ENCODE measurements around the gene C9orf43. TPM values are rescaled to one million over a fixed set of nuclear protein-coding genes. Genes with fewer than 3 reads are reported as not detected.
"Not testable (repeated sequence)": the region's sequence is repeated elsewhere in the genome, so short reads cannot be mapped to it uniquely, and the experiment has no call there.

The C9orf43 gene
- total and polyA plus RNA-seq, 9 of the 15 experiments (the other 6 are each of a cell fraction or from before 2014, with no cell fraction given), result 0.21 to 0.58 (median 0.33) TPM

GRCh38 chr9:113406873-113407511, 3.6 kb upstream of the C9orf43 start (continued):
- TF ChIP-seq FOXK2 (conservative IDR thresholded peaks at IDR 0.05 in 1 of 2, IDR thresholded peaks at IDR 0.05 in 1 of 2; ENCODE audit: low read depth in 2 of 2) (peak; percentile 95 to 97), POLR2B (IDR thresholded peaks at IDR 0.05; ENCODE audit: low read depth, partially characterized antibody) (peak; percentile 57), TFAP4 (CRISPR knock-in tag; IDR thresholded peaks at IDR 0.05; ENCODE audit: borderline replicate concordance) (0 out of 2 replicates have a peak, but pooled peaks have one; percentile 7), KLF16 (IDR thresholded peaks at IDR 0.05) (0 out of 2 replicates have a peak, but pooled peaks have one; percentile 41), ZNF384 (IDR thresholded peaks at IDR 0.05; ENCODE audit: low read depth, low read length) (peak; percentile 75), FOXA3 (CRISPR knock-in tag; conservative IDR thresholded peaks at IDR 0.05 in 1 of 2, IDR thresholded peaks at IDR 0.05 in 1 of 2) (peak; percentile 69 to 87), HDGF (IDR thresholded peaks at IDR 0.05) (peak; percentile 80; the same call in 1 of the 2 replicates), ZNF24 (IDR thresholded peaks at IDR 0.05) (peak; percentile 63; the same call in 1 of the 2 replicates), CREM (IDR thresholded peaks at IDR 0.05; ENCODE audit: low read depth) (peak; percentile 10; the same call in 1 of the 2 replicates), CC2D1A (IDR thresholded peaks at IDR 0.05) (peak; percentile 64; the same call in 1 of the 2 replicates), SMARCA4 (IDR thresholded peaks at IDR 0.05) (0 out of 2 replicates have a peak, but pooled peaks have one; percentile 12), DEAF1 (CRISPR knock-in tag; IDR thresholded peaks at IDR 0.05) (peak; percentile 79), LCOR (CRISPR knock-in tag; IDR thresholded peaks at IDR 0.05) (0 out of 2 replicates have a peak, but pooled peaks have one; percentile 39), MNT (conservative IDR thresholded peaks at IDR 0.05) (0 out of 4 replicates have a peak, but pooled peaks of 1 of the 2 experiments have one; percentile 29), JUND (IDR thresholded peaks at IDR 0.05; ENCODE audit: borderline replicate concordance, low read depth, low read length) (peak; percentile 29; the same call in 1 of the 2 replicates), POLR2A (conservative IDR thresholded peaks at IDR 0.05) (peak; percentile 45; the same call in 1 of the 2 replicates), RB1 (IDR thresholded peaks at IDR 0.05; ENCODE audit: low read depth) (peak; percentile 14; the same call in 1 of the 2 replicates), ARID2 (IDR thresholded peaks at IDR 0.05) (peak; percentile 88), SUPT5H (IDR thresholded peaks at IDR 0.05) (0 out of 2 replicates have a peak, but pooled peaks have one; percentile 34), RAD21 (CRISPR knock-in tag; conservative IDR thresholded peaks at IDR 0.05 in 1 of 2, IDR thresholded peaks at IDR 0.05 in 1 of 2) (peak; percentile 92 to 94)
- TF ChIP-seq, protein P1, sequence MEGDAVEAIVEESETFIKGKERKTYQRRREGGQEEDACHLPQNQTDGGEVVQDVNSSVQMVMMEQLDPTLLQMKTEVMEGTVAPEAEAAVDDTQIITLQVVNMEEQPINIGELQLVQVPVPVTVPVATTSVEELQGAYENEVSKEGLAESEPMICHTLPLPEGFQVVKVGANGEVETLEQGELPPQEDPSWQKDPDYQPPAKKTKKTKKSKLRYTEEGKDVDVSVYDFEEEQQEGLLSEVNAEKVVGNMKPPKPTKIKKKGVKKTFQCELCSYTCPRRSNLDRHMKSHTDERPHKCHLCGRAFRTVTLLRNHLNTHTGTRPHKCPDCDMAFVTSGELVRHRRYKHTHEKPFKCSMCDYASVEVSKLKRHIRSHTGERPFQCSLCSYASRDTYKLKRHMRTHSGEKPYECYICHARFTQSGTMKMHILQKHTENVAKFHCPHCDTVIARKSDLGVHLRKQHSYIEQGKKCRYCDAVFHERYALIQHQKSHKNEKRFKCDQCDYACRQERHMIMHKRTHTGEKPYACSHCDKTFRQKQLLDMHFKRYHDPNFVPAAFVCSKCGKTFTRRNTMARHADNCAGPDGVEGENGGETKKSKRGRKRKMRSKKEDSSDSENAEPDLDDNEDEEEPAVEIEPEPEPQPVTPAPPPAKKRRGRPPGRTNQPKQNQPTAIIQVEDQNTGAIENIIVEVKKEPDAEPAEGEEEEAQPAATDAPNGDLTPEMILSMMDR (IDR thresholded peaks at IDR 0.05 in 2 of 3, conservative IDR thresholded peaks at IDR 0.05 in 1 of 3; ENCODE audit: insufficient read depth in 2 of 3, low read depth in 1 of 3, low read length in 3 of 3), result peak; percentile 80 to 92 (median 85)
- TF ChIP-seq JUND (tag; IDR thresholded peaks at IDR 0.05; ENCODE audit: borderline replicate concordance, low read depth, low read length), result not testable (repeated sequence)
